Right lobe of liver (tissue), 6 donors: Measurements from ENCODE around the gene CCDC150. TPM values are rescaled to one million over a fixed set of nuclear protein-coding genes. Genes with fewer than 3 reads are reported as not detected.
"Not testable (repeated sequence)": the region's sequence is repeated elsewhere in the genome, so short reads cannot be mapped to it uniquely, and the experiment has no call there.

Experiments
- ATAC-seq, 4 donors: fragments of 200-7000 bp; cut with Tn5 transposase; one replicate each; pipeline ENCODE4 v1.9.1; 2020; ENCODE audit warnings: mild to moderate bottlenecking in 4 of 4, moderate library complexity in 4 of 4
- DNase-seq, 3 donors: peaks; one replicate each; pipeline ENCODE4 v3.0.0-alpha.2; 2020
- H3K27ac ChIP-seq, 3 donors: fragments of 200-600 bp; one replicate each; pipeline ENCODE4 v1.8.0; 2022
- H3K27me3 ChIP-seq, 2 donors: fragments of 200-600 bp; one replicate each; pipeline ENCODE4 v1.8.0; 2022
- H3K36me3 ChIP-seq, 4 donors: fragments of 200-600 bp; sonication (generic) in 1 of 4; one replicate each; pipeline versions ENCODE4 v1.5.1 to v1.8.0; 2017 to 2022; ENCODE audit warnings: control low read depth in 1 of 4
- H3K4me1 ChIP-seq, 4 donors: fragments of 200-600 bp; sonication (generic) in 1 of 4; one replicate each; pipeline versions ENCODE4 v1.5.1 to v1.8.0; 2017 to 2022; ENCODE audit warnings: control low read depth in 1 of 4
- H3K4me3 ChIP-seq, 3 donors: fragments of 200-600 bp; one replicate each; pipeline ENCODE4 v1.8.0; 2022
- H3K9me3 ChIP-seq, 4 donors: fragments of 200-600 bp; sonication (generic) in 1 of 4; one replicate each; pipeline versions ENCODE4 v1.5.1 to v1.8.0; 2017 to 2022; ENCODE audit warnings: control low read depth in 1 of 4
- CTCF ChIP-seq, 4 donors: fragments of 200-600 bp in 3 of 4; fragments of 450-650 bp in 1 of 4; IDR thresholded peaks; one replicate each; pipeline versions ENCODE4 v1.5.1 to v1.8.0; 2016 to 2022; ENCODE audit warnings: antibody characterized with exemption in 4 of 4, mild to moderate bottlenecking in 2 of 4
- POLR2A ChIP-seq: fragments of 450-650 bp; IDR thresholded peaks from one replicate; pipeline ENCODE4 v1.6.1; 2017; ENCODE audit warnings: antibody characterized with exemption, mild to moderate bottlenecking
- WGBS: methylation state at CpG from one replicate; pipeline ENCODE4 v1.1.6; 2018; ENCODE audit warnings: low coverage, low lambda C conversion rate; ENCODE audit not compliant: insufficient coverage; ENCODE audit errors: missing lambda C conversion rate; 5-methylcytosine and 5-hydroxymethylcytosine counted together
- intact Hi-C, 2 donors: fragments of 100-400 bp; cut with DNase I; formaldehyde crosslinking; loops; one replicate each; pipeline versions ENCODE4 v1.11.2 to v1.14.1; 2022
- total RNA-seq, 6 experiments: library from RNA; depleted of rRNA in 2 of 6; stranded (reverse); fragments of >200 nt in 2 of 6; fragmentation: NEBNext Ultra II Directional in 3 of 6; extraction: Animal tissue kit (Norgen Biotek cat#: 25700) in 3 of 6; gene quantifications; one replicate each; pipeline versions ENCODE4 v1.1.0 to v1.2.4, GENCODE V29; 2016 to 2023
- donor health status: DM: no; HTN: yes; CAD: no.
- donor health status: DM: no; HTN: no; CAD: no.
- donor health status: DM: no; HTN: no; CAD: no.
- donor health status: DM: no; HTN: yes; CAD: no.
- donor health status: DM: no; HTN: yes; CAD: no.

CCDC150 gene
- total RNA-seq, 6 experiments from 2014 or later = 0.98 to 4.1 (median 1.9) TPM

GRCh38 chr2:196725882-196726281 is 86.4 kb downstream of the CCDC150 start:
- WGBS = 78% methylated on average over 4 of the region's 4 CpGs
- no peaks in the 10 kb centered on the region for H3K27me3 ChIP-seq
- peaks cover 0 to 12% (median 5%) of the 10 kb centered on the region in 4 donors for H3K4me1 ChIP-seq
- H3K36me3 ChIP-seq = peaks cover 0 to 3% (median 0%) of the 10 kb centered on the region in 4 donors
- ATAC-seq (no peak), DNase-seq (no peak)
- H3K27ac ChIP-seq = no peak overlapping the region
- no peak overlapping the region for H3K4me3 ChIP-seq
- intact Hi-C loops = no loop called here
- no peak for TF ChIP-seq CTCF (IDR thresholded peaks at IDR 0.05)
- TF ChIP-seq POLR2A = no peak
- no peaks in the 10 kb centered on the region for H3K9me3 ChIP-seq

GRCh38 chr2:196729418-196729817 is 89.9 kb downstream of the CCDC150 start:
- Histone ChIP-seq H3K9me3 (no peaks in the 10 kb centered on the region), H3K36me3 (peaks cover 0 to 8% (median 2%) of the 10 kb centered on the region in 4 donors), H3K27ac (peak overlapping the region in 2 of 3 donors; percentile 27 to 32), H3K4me1 (peaks cover 0 to 12% (median 5%) of the 10 kb centered on the region in 4 donors), H3K27me3 (no peaks in the 10 kb centered on the region), H3K4me3 (no peak overlapping the region)
- intact Hi-C loops = no loop called here
- 27% methylated on average over 2 of the region's 2 CpGs for WGBS
- ATAC-seq (peak; percentile 94 to 99 (median 98)), DNase-seq (no peak)
- TF ChIP-seq CTCF (IDR thresholded peaks at IDR 0.05) (no peak), POLR2A (no peak)

- H3K9me3 ChIP-seq, H3K4me1 ChIP-seq, H3K27me3 ChIP-seq, H3K36me3 ChIP-seq, intact Hi-C loops, H3K4me3 ChIP-seq, DNase-seq, H3K27ac ChIP-seq, ATAC-seq: not testable (repeated sequence)
Measured at GRCh38 chr2:196736646-196737045, 97.1 kb downstream of the CCDC150 start.

- WGBS = 38% methylated on average over 1 of the region's 2 CpGs
- ATAC-seq (no peak), DNase-seq (no peak)
- intact Hi-C loops = no loop called here
- no peaks in the 10 kb centered on the region for H3K9me3 ChIP-seq
- H3K4me3 ChIP-seq = no peak overlapping the region
- H3K4me1 ChIP-seq = no peaks in the 10 kb centered on the region
- TF ChIP-seq CTCF (IDR thresholded peaks at IDR 0.05) (no peak), POLR2A (no peak)
- peaks cover 0 to 8% (median 2%) of the 10 kb centered on the region in 4 donors for H3K36me3 ChIP-seq
- H3K27ac ChIP-seq = no peak overlapping the region
- H3K27me3 ChIP-seq = no peaks in the 10 kb centered on the region
Measured at GRCh38 chr2:196737046-196737445, 97.5 kb downstream of the CCDC150 start.

GRCh38 chr2:196739031-196739430 is 99.5 kb downstream of the CCDC150 start:
- intact Hi-C loops = no loop called here
- ATAC-seq (no peak), DNase-seq (no peak)
- Histone ChIP-seq H3K27me3 (no peaks in the 10 kb centered on the region), H3K36me3 (no peaks in the 10 kb centered on the region), H3K4me1 (no peaks in the 10 kb centered on the region), H3K9me3 (no peaks in the 10 kb centered on the region), H3K4me3 (no peak overlapping the region), H3K27ac (no peak overlapping the region)
- TF ChIP-seq CTCF (IDR thresholded peaks at IDR 0.05) (no peak), POLR2A (no peak)
- WGBS = 77% methylated on average over 5 of the region's 5 CpGs
